ENCODE results near the gene COX10.

Gene COX10

DNA sequence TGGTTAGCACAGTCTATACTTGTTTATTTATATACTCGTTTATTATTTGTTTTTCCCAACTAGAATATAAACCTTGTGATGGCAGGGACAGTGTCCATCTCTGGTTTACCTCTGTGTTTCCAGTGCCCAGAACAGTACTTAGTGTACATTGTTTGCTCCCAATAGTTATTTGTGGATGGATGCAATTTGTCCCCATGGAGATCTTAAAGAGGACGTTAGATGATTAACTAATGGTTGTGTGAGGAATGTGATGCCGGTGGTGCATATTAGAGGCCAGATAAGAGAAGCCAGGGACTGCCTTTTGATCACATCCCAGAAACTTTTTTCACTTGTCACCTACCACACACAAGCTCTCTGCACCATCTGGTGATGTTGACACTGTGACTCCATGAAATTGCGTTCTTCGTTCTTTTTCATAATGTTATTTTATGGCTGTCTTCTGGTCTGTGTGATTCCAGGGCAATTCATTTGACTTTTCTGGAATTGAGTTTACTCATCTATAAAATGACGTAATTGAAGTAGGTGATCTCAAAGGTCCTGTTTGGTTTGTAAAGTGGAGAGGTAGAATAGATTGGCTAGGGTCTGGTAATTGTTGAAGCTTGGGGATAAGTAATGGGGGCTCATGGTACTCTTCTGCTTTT is 1.2 kb downstream of the COX10 start:
- DNase-seq (ENCODE audit: low read depth): no peak

DNA sequence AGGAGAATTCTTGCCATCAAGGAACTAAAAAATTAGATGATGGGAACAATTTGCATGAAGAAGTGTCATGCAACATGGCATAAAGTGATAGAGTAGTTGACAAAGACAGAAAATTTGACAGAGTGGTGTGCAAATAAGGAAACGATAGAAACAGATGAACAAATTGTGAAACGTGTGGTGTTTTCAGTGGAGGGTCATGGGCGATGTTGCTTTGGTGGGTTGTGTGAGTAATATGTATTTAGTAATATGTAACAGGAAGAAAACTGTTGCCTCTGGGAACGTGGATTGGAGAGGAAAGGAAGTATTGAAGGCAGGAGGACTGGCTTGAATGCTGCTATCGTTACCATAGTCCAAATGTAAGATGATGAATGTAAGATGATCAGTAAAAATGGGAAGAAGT is 3.6 kb downstream of the COX10 start:
- no peak for DNase-seq (ENCODE audit: low read depth)

DNA sequence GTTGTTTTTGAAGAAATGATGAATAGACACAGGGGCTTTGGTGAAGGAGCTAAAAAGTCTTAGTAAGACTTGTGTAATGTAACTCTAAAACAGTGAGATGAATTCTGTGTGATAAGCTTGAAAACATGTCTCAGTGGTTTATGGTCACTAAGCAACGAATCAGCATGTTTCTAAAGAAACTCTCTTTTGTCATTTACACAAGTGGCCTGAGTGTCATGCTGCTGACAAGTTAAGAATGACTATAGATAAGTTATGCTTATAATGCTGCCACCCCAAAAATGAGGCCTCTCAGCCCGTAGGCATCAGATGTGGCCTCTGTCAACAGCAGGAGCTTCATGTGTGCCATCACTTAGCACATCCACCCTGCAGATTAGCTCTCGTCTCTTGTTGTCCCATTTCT is 8.7 kb downstream of the COX10 start:
- DNase-seq (ENCODE audit: low read depth): no peak

DNA sequence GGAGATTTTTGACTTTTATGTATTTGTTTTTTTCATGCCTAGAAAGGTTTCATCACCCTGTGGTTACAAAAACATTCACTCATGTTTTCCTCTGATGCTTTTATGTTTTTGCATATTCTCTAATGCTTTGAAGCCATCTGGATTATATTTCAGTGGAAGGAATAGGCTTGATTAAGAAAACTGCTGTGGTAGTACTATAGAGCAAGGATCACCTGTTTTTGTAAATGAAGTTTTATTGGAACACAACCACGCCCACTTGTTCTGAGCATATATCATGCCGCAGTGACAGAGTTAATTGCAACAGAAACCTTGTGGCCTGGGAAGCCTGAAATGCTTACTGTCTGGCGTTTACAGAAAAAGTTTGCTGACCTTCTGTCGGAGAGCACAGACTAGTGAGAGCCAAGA is 11.5 kb downstream of the COX10 start:
- no peak for DNase-seq (ENCODE audit: low read depth)

DNA sequence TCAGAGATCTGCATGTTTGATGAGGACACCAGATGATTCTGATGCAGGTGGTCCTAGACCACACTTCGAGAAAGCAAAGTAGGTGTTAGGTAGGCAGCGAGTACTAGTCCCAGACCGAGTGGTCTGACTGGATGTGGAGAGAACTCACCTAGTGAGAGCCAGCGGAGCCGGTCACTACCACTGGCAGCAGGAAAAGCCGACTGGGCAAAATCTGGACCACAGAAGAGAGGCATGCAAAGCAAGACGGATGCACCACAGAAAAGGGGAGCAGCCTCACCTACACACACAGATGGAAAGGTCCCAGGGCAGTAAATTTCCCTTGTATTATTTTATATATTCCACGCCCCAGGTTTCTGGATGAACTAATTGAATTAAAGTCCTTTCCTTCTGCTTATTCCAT is 13.5 kb downstream of the COX10 start:
- DNase-seq (ENCODE audit: low read depth): no peak

DNA sequence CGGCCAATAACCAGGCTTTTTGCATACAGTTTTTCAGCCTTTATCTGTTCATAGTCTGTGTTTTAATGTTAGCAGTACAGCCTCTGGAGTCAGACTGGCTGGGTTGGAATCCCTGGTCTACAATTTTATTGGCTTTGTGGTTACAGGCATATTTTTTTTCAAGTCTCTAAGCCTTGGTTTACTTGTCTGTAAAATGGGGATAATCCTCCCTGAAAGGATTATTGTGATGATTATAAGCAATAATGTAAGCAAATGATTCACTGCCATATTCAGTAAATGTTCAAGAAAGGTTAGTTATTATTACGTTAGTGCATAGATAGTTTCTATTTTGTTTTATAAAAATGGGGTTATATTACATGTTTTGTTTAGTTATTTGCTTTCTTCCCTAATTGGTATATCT is 15.7 kb downstream of the COX10 start:
- no peak for DNase-seq (ENCODE audit: low read depth)

DNA sequence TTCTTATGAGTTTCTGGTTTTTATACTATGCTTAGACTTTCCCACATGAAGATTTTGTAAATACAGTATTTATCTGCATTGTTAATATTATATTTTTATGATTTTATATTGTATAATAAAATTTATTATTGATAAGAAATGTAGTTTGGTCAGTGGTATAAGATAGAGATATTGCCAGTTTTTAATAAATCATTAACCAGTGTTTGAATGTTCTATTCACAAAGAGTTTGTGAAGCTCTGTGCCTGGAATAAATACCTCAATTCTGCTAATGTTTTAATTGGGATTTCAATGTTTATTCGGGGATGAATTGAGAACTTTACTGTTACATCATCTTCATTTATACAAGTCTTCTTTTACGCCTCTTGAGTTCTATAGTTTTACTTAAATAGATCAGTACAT is 16.9 kb downstream of the COX10 start:
- DNase-seq (ENCODE audit: low read depth): no peak

DNA sequence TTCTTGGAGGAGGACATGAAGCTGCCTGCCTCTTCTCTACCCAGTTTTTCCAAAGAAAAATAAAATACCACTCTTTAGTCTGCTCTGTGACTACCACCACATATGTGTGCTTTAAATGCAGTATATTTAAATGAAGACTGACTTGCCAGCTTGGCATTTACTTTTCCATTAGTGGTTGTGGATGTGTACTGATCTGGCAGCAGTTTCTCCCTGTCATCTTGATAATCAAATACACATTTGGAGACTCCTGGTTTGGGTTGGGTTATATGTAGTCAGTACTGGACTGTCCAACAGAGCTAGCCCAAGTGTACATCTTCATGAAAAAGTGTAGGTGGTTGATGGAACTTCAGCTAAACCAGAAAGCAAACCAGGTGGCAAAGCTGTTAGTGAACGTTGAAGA is 19.9 kb downstream of the COX10 start:
- DNase-seq (ENCODE audit: low read depth): no peak

DNA sequence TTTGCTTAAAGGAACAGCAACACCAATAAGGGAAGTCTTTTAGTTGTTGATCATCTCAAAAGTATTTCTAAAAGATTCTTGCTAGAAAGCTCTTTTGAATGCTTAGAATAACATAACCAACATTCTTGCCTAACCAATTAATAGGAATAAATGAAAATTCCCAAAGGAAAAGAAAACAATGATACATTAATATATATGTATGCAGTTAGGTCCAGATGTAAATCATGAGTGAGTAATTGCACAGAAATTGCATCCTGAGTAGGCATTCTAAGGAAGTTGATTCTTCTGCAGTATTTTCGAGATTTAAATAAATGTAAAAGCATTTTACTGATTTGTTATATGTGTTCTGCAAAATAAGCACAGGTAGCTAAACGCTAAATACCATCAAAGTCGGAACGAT is 22.1 kb downstream of the COX10 start:
- no peak for DNase-seq (ENCODE audit: low read depth)

DNA sequence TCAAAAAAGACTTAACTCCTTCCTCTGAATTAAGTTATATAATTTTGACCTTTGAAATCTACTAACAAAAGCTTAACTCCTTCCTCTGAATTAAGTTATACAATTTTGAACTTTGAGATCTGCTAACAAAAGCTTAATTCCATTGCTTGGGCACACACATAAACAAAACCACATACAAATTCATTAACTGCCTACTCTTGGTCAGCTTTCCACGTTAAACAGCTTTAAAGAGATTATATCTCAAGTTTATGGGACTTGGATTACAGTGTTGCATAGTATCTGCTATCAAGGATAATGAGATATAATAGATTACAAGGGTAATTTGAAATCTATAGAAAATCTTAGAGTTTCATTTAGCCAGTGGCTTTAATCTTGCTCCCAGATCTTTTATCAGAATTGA is 23.5 kb downstream of the COX10 start:
- DNase-seq (ENCODE audit: low read depth): no peak

DNA sequence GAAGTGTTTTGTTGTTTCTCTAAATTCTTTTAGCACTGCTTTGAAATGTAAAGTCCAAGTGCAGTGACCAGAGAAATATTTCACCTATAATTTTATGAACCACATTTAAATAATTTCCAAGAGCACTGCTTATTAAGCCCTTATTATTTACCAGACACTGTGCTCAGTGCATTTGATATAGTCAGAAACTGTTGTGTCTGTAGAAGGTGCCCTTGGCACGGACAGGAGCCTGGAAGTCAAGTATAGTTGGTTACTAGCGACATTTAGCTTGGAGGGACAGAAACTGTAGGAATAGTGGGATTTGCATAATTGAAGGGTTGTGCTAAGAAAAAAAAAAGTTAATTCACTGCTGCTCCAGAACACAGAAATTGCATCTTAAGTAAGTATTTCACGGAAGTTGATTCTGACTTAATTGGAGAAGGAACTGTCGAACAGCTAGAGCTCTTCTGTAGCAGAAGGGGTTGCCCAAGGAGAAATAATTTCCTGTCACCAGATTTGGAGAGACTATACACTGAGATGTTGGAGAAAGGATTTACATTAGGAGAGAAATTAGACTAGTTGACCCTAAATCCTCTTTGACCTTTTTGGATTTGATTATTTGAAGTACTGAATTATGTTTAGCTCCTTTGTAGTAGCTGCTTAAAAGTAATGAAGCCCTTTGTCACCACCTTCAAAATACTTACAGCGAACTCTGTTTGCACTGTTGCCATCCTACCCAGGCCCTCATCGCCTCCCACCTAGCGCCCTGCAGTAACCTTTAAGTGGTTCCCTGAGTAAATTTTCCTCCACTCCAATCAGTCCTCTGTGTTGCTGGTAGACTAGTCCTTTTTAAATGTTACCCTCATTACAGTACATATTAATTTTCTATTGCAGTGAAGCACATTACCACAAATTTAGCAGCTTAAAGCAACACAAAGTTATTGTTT is 25.6 kb downstream of the COX10 start:
- DNase-seq (ENCODE audit: low read depth): no peak

DNA sequence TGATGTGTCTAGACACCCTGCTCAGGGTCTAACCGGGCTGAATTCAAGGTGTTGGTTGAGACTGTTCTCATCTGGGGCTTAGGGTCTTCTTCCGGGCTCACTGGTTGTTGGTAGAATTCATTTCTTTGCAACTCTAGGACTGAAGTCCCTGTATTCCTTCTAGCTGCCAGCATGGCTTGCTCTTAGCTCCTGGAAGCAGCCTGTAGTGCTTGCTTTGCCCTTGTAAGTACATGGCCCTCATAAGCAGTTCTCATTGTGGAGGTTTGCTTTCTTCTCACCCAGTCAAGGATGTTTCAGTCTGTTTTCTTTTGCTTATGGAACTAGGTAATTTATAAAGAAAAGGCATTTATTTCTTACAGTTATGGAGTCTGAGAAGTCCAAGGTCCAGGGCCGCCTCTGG is 26.3 kb downstream of the COX10 start:
- no peak for DNase-seq (ENCODE audit: low read depth)

DNA sequence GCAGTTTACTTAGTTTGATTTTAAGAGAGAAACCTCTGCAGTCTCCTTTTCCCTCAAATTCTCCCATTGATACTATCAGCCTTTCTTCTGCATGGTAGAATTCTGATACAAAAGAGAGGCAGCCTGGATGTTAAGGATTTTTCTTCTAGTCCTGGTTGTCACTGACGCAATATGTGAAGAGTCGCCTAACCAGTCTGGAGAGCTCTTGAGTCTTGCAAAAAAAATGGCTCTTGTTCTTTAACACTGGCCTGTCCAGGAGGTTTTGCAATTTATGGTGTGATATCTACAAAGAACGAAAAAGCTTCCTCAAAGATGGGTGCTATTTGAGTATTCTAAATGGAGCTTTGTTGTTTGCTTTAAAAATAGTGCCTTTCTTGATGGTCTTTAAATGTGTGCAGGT is 28.9 kb downstream of the COX10 start:
- no peak for DNase-seq (ENCODE audit: low read depth)

DNA sequence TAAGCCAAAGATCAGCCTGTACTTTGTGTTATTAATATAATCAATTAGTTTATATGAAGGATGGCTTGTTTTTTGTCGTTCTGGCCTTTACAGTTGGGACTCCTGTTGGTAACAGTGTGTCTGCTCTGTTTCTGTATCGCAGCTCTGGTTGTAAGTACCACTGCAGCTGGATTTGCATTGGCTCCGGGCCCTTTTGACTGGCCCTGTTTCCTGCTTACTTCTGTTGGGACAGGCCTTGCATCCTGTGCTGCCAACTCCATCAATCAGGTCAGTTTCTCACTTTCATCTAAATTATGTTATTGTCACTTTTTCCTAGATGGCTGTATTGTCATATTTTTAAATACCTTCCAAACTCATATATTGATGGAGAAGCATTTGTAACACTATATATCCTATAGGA is 32.7 kb downstream of the COX10 start:
- DNase-seq (ENCODE audit: low read depth): no peak

DNA sequence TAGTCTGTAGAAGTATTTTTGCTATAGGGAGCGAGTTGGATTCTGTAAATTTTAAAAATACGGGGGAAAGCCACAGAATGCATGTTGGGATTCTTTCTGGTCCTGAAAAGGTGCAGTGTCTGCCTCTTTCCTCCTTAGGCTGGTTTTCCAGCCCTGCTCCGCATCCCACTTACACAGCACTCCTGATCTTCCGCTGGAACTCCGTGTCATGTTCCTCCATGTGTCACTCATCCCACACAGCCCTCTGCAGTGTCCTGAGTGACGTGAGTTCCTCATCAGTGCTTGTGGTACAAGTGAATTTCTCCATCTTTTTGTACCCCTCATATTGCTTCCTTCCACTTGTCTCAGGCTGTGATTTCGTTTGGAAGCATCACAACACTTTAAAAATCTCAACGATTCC is 34.5 kb downstream of the COX10 start:
- no peak for DNase-seq (ENCODE audit: low read depth)

DNA sequence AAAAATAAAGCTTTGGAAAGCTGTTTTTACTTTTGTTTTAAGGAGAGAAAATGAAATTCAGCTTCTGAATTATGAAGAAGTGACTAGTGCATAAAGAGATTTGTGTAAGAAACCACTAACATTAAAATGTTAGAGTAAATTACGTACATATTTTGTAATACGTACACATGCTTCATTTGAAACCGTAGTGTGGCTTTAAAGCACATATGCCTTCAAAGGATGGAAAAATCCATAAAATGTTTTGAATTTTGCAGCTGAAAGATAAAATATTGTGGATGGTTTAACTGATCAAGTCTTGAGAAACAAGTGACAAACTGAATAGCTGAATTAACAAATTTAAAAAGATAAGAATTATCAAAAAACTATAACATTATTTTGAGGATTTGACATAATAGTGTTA is 35.4 kb downstream of the COX10 start:
- no peak for DNase-seq (ENCODE audit: low read depth)

DNA sequence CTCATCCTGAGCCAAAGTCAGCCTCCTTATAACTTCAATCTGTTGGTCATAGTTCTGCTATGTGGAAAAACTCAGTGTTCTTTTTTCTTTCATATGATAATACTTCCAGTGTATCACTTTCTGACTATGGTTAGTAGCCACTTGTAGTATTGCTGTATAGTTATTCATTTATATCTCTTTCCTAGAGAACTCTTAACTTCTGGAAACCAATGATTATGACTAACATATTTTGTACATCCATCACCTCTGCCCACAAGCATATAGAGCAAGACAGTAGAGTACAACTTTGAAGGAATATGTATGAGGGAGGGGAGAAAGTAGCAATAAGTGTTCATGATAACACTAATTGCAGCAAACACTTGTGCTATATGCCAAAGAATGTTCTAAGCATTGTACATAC is 38.6 kb downstream of the COX10 start:
- no peak for DNase-seq (ENCODE audit: low read depth)

DNA sequence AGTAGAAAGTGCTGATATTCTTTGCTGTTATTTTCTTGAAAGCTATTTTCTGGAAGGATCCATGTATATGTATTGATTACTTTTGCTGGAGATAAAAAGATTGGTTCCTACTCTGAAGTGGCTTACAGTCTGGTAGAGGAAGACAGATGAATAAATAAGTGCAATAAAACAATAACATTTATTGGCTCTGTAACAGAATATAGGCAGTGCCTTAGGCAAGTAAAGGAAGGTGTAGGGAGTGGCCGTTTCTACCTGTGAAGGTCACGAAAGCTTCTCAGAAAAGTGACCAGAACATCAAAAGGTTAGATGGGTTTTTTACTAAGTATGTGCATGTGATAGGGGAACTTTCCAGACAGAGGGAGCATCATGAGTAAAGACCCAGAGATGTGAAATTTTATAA is 43.1 kb downstream of the COX10 start:
- no peak for DNase-seq (ENCODE audit: low read depth)

DNA sequence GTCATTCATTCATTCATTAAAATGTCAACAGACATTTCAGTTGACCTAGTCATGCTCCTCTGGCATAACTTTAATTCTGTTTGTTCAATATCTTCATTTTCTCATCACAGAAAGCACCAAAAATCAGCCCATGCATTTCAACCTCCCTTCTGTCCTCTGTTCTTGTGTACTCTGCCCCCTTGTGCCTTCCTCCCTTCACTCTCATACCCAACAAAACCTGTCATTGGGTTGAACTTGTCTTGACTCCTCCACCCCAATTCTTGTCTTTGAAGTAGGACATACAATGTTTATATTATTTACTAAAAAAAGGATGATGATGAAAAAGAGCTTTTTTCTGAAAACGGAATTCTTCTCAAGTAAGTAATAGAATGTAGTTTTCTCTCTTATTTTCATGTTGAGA is 43.8 kb downstream of the COX10 start:
- no peak for DNase-seq (ENCODE audit: low read depth)

DNA sequence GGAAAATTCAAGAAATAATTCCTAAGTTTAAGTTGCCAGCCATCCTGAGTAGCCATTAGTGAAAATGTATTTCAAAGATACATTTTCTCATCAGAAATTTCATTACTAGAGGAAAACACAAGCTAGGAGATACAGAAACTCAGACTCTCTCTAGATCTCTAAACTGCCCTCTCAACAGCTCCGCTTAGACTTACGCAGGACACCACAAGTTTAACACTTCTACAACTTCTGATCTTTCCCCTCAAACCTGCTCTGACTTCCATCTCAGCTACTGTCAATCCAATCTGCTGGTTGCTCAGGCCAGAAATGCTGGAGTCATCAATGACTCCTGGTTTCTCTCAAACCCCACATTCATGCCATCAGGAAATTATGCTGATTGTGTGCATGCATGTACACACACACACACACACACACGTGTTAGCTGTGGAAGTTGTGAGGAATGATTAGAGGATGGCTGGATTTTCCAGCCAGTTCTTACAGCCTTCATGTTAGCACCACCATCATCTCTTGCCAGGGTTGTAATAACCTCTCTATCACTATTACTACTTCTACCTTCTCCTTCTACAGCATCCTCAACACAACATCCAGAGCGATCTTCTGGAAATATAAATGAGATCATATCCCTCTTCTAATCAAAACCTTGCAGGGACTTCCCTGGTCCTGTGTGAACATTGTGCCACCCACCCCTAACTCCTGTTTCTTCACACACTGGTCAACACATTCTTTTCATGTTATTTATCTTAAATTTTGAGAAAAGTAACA is 47.1 kb downstream of the COX10 start:
- no peak for DNase-seq (ENCODE audit: low read depth)

DNA sequence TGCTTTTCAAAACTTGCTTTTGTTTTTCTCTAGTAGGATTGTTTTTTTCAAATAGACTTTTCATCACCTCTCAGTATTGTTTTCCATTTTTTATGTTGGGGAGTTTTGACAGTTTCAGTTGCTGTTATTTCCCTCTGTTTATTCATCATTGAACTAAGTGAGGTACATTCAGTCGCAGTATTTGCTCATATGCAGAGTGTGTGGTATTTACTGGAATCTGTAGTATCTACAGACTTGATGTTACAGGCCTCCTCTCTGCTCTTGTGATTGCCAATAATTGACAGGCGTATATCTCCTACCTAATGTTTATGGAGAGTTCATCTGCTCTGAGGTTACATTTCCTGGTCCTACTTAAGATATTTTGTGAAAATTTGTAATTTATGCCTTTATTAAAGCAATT is 49.6 kb downstream of the COX10 start:
- DNase-seq (ENCODE audit: low read depth): no peak

DNA sequence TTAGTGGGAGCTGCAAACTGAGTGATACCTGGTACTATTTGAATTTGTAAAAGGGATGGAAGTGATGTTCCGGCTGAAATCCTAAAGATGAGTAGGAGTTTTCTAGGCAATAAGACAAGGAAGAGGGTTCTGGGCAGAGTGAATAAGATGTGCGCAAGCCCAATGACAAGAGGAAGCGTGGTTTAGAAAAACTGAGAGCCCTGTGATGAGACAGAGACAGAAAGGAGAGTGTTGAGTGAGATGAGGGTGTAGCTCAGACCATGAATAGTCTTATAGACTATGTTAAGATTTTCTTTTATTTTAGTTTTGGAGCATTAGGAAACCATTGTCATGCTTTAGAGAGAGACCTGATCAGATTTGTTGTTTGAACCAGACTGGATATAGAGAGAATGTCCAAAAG is 50.2 kb downstream of the COX10 start:
- no peak for DNase-seq (ENCODE audit: low read depth)

DNA sequence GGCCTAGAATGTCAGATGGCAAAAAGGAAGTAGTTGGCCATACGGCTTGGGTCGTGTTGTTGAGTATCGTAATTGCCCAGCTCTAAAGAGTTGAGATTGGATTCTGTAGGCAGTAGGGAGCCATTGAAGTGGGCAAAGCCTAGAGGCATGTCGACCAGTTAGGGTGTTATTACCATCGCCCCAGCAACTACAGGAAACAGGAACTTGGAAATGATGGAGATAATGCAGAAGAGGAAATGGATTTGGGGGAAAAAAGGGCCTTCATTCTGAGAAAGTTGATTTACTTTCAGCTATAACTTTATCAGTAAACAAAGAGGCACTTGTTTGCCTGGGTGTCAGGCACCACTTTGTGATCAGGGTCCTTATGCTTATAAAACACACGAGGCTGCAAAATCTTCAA is 52.6 kb downstream of the COX10 start:
- DNase-seq (ENCODE audit: low read depth): no peak

Data from stimulated activated CD8-positive, alpha-beta memory T cell treated with anti-CD3 and anti-CD28 coated beads, Interleukin-12 subunit alpha, Interleukin-12 subunit beta, amount 100 ng/mL, for 4 hours (primary cell).